ENCODE results near the gene SRSF4.
"Not testable (repeated sequence)": the region's sequence is repeated elsewhere in the genome, so short reads cannot be mapped to it uniquely, and the experiment has no call there.

The SRSF4 gene

DNA sequence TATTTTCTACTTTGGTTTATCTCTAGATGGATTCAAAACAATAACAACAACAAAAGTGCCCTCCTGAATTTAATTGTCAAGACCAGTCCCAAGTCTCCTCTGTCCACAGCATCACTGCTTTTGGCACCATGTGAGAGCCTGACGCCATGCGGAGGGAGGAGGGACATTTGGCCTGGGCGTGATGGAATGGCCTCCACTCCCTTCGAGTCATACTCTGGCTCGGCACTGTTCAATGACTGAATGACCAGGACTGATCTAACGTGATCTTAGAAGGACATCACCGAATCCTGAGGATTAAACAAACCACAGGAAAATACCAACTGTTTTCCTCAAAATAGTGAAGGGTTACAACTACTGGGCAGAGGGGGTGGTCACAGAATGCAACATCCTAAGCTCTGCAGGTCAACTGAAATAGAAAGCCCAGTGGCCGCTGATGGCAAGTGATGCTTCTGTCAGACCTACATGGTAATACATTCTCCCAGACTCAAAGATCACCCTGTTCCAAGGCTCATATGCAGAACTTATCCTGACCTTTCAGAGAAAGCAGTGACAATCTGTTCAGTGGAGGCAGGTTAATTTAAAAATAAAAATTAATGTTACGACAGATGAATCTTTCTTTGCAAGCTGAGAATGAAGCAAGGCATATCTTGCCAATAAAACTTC, 19.1 kb downstream of the SRSF4 start:
- DNase-seq = no peak

DNA sequence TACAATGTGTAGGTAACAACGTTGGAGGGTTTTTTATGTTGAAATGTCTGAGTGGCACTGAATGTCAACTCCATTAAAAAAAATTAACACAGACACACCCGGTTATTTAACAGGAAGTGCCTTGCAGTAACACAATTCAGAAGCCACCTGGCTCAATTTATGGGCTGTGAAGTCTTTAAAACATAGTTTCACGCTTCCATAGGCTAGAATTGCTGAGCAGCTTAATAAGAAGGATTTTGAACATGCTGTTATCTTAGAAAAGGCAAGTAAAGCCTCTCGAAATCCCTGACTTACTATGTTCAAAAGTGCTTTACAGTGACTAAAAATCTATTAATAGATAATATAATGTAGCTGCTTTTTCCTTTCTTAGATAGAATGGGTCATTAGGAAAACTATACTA, 19.7 kb downstream of the SRSF4 start:
- no peak for DNase-seq

GRCh38 chr1:29159773-29160172, 21.9 kb downstream of the SRSF4 start:
- DNase-seq = no peak

DNA sequence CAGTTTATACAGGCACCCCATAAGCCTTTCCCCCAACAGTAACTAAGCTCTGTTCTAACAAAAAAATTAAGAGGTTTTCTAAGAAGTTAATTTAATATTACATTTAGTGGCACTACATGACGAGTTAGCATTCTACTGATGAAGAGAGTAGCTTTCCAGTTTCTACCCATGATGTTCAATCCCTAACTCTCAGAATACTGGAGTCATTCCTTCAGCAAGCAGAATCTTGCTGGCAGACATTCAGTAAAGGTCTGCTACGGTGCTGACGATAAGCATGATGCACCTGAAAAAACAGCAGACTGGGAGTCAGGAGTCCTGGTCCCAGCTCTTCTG, 24.5 kb downstream of the SRSF4 start:
- no peak for DNase-seq

- DNase-seq = no peak
Measured at GRCh38 chr1:29156543-29157268, 25.0 kb downstream of the SRSF4 start.

DNA sequence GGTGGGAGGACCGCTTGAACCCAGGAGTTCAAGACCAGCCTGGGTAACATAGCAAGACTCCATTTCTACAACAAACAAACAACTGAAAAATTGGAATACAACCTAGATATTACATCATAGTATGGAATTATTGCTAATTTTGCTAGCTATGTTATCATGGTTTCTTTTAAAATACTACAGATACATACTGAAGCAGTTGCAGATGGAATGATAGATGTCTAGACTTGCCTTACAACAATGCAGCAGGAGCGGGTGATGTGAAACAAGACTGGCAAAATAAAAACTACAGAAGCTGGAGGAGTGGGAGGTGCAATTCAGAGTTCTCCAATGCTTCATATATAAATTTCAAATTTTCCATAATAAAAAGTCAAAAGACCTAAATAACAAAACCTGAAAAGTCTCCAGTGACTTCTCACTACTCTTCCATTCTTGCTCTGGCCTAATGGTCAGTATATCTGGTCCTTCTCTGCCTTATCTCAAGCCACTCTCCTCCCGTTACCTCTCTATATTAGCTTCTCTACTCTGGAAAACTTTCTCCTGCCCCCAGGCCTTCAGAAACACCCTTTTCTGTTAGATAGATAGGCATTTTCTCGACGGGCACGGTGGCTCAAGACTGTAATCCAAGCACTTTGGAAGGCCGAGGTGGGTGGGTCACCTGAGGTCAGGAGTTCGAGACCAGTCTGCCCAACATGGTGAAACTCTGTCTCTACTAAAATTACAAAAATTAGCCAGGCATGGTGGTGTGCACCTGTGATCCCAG, 29.5 kb downstream of the SRSF4 start:
- DNase-seq = no peak

GRCh38 chr1:29150346-29150745, 31.4 kb downstream of the SRSF4 start:
- DNase-seq = not testable (repeated sequence)

GRCh38 chr1:29148656-29149491, 32.8 kb downstream of the SRSF4 start:
- no peak for DNase-seq

DNA sequence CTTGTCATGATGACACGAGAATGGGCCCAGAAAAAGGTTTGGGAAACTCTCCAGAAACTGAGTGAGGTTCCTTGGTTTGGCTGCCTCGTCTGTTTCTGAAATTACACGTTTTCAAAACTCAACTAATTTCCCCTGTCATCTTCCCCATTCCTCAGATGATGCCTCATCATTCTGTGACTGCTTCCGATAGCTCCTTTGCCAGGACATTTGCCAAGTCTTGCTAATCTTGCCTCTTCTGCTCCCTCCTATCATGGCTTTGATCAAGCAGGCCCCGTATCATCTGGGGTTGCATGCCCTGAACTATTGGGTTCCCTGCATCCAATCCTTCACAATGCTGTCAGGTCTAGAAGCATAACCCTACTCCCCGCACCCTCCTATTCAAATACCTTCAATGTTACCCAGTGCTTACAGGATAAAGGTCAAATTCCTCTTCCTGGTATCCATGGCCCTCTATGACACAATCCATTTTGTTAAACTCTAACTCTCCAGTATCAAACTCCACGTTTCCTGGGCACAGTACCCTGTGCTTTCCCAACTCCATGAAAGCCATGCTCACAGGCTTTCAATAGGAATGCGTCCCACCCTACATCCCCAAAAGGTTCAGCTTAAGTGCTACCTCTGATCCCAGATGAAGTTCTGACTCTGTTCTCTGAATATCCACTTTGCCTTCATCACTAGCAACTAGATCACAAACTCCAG, 35.8 kb downstream of the SRSF4 start:
- DNase-seq = no peak

- no peak for DNase-seq
Measured at GRCh38 chr1:29144178-29144577, 37.5 kb downstream of the SRSF4 start.

GRCh38 chr1:29142714-29143113, 39.0 kb downstream of the SRSF4 start:
- no peak for DNase-seq

GRCh38 chr1:29136391-29136915, 45.2 kb downstream of the SRSF4 start:
- no peak for DNase-seq

- DNase-seq = no peak
Measured at GRCh38 chr1:29134695-29135028, 47.0 kb downstream of the SRSF4 start.

GRCh38 chr1:29133861-29134694, 47.6 kb downstream of the SRSF4 start:
- no peak for DNase-seq

DNA sequence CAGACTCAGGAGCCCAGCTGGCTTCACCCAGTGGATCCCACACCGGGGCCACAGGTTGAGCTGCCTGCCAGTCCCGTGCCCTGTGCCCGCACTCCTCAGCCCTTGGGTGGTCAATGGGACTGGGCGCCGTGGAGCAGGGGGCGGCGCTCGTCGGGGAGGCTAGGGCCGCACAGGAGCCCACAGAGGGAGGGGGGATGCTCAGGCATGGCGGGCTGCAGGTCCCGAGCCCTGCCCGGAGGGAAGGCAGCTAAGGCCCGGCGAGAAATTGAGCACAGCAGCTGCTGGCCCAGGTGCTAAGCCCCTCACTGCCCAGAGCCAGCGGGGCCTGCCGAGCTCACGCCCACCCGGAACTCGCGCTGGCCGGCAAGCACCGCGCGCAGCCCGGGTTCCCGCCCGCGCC, 50.6 kb downstream of the SRSF4 start:
- not testable (repeated sequence) for DNase-seq

DNA sequence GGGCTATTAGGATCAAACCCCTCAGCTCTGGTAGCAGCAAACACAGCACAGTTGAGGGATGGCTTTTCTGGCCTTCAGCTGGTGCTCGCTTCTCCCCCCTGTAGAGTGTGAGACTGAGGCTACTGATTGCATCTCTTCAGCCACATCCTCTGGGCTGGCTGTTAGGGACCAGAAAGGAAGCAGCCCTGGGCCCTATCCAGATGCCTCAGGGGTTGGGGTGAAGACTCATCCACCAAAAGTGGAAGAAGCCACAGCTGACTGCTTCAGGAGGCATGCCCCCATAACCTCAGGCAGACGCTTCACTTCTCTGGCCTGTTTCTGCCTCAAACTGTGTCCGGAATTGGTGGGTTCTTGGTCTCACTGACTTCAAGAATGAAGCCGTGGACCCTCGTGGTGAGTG, 51.8 kb downstream of the SRSF4 start:
- DNase-seq = no peak

DNA sequence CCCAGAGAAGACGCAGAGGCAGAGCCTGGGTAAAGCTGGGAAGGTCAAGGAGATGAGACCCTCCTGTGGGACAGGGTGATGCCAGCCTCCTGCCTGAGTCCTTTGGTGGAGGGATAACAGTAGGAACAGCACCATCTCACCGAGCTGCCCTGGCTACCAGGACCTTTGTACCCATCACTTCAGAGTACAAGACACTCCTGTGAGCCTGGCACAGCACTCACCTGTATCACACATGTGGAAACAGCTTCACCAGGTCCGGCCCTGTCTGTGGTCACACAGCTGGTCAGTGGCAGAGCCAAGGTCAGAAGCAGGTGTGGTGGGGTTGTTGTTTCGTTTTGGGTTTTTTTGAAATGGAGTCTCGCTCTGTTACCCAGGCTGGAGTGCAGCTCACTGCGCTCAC, 53.0 kb downstream of the SRSF4 start:
- no peak for DNase-seq

DNA sequence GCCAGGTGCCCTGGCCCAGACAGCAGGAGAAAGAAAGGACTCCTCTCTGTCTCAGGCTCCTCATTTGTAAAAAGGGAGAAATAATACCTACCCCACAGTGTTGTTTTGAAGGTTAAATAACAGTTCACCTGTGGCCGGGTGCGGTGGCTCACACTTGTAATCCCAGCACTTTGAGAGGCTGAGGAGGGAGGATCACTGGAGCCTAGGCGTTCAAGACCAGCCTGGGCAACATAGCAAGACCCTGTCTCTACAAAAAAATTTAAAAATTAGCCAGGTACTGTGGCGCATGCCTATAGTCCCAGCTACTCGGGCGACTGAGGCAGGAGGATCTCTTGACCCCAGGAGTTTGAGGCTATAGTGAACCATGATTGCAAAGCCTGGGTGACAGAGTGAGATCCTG, 55.5 kb downstream of the SRSF4 start:
- DNase-seq = no peak

GRCh38 chr1:29125788-29126187, 55.9 kb downstream of the SRSF4 start:
- DNase-seq = no peak

- no peak for DNase-seq
Measured at GRCh38 chr1:29125237-29125641, 56.5 kb downstream of the SRSF4 start.

Measured in RPMI8226 (cell line).